GM10248 (cell line): Measurements from ENCODE around the gene LRP1.
"Not testable (repeated sequence)": the region's sequence is repeated elsewhere in the genome, so short reads cannot be mapped to it uniquely, and the experiment has no call there.

Experiments
- CTCF ChIA-PET: fragments of 300-600 bp; sonication (Branson Sonifier 250); formaldehyde crosslinking; extraction: SDS; loops from one replicate; lab custom pipeline; 2021; ENCODE audit warnings: antibody characterized with exemption; lab: Yijun Ruan, JAX
- POLR2A ChIA-PET: fragments of 350-650 bp; sonication (Branson Sonifier 250); formaldehyde crosslinking; extraction: SDS; loops from one replicate; lab custom pipeline; 2020; ENCODE audit warnings: antibody characterized with exemption; lab: Yijun Ruan, JAX
- DNase-seq: peaks from one replicate; pipeline ENCODE4 v3.0.0; 2012; ENCODE audit errors: extremely low spot score
- CTCF ChIP-seq: IDR thresholded peaks from 2 replicates; pipeline ENCODE4 v1.5.1; 2012; ENCODE audit warnings: mild to moderate bottlenecking, low read depth; ENCODE audit errors: extremely low read depth, missing control alignments, control extremely low read depth

LRP1 gene

GRCh38 chr12:57119294-57120085 is 8.8 kb upstream of the LRP1 start:
- no peak for TF ChIP-seq CTCF
- CTCF ChIA-PET = interaction anchor here (0.9 to 14.5 kb wide), 7 partner anchors 9 to 588 kb away, joined by 3 to 159 read pairs (median 8); partner anchors contain the start of genes LRP1 and STAT6
- no peak for DNase-seq
- POLR2A ChIA-PET = interaction anchor here (1.0 kb wide), 1 partner anchor 8 kb away, joined by 3 read pairs; the partner anchor contains the start of gene STAT6

GRCh38 chr12:57120718-57121117 is 7.6 kb upstream of the LRP1 start:
- CTCF ChIA-PET = interaction anchor here (1.0 to 14.5 kb wide), 6 partner anchors 10 to 589 kb away, joined by 3 to 159 read pairs (median 5); partner anchors contain the start of gene STAT6
- POLR2A ChIA-PET, DNase-seq: not testable (repeated sequence)

- no peak for TF ChIP-seq CTCF
- ChIA-PET POLR2A (interaction anchor here (1.0 kb wide), 1 partner anchor 11 kb away, joined by 3 read pairs; no protein-coding TSS in a partner anchor), CTCF (interaction anchor here (0.7 to 14.5 kb wide), 34 partner anchors 8 to 122 kb away, joined by 3 to 159 read pairs (median 5); partner anchors contain the start of genes NEMP1 and STAT6)
- DNase-seq = no peak
Observed at GRCh38 chr12:57123813-57124212, 4.5 kb upstream of the LRP1 start.

- TF ChIP-seq CTCF = peak; percentile 74
- ChIA-PET CTCF (interaction anchor here (0.6 to 14.5 kb wide), 35 partner anchors 9 to 121 kb away, joined by 3 to 159 read pairs (median 5); partner anchors contain the start of genes NEMP1 and STAT6), POLR2A (interaction anchor here (1.0 kb wide), 1 partner anchor 12 kb away, joined by 3 read pairs; no protein-coding TSS in a partner anchor)
- DNase-seq = peak; percentile 70
Observed at GRCh38 chr12:57124261-57124877, 3.9 kb upstream of the LRP1 start.

- no peak for TF ChIP-seq CTCF
- DNase-seq = no peak
- POLR2A ChIA-PET = no interaction called here
- CTCF ChIA-PET = interaction anchor here (1.3 to 14.5 kb wide), 11 partner anchors 15 to 117 kb away, joined by 5 to 159 read pairs (median 13); partner anchors contain the start of gene STAT6
Observed at GRCh38 chr12:57126061-57126460, 2.2 kb upstream of the LRP1 start.

GRCh38 chr12:57126561-57126960 is 1.7 kb upstream of the LRP1 start:
- CTCF ChIA-PET = interaction anchor here (0.8 to 14.5 kb wide), 10 partner anchors 8 to 121 kb away, joined by 3 to 159 read pairs (median 8); partner anchors contain the start of gene STAT6
- no peak for TF ChIP-seq CTCF
- DNase-seq = no peak
- POLR2A ChIA-PET = no interaction called here
